Measurements from ENCODE around the gene GRIP1.
"Not testable (repeated sequence)": the region's sequence is repeated elsewhere in the genome, so short reads cannot be mapped to it uniquely, and the experiment has no call there.

DNA sequence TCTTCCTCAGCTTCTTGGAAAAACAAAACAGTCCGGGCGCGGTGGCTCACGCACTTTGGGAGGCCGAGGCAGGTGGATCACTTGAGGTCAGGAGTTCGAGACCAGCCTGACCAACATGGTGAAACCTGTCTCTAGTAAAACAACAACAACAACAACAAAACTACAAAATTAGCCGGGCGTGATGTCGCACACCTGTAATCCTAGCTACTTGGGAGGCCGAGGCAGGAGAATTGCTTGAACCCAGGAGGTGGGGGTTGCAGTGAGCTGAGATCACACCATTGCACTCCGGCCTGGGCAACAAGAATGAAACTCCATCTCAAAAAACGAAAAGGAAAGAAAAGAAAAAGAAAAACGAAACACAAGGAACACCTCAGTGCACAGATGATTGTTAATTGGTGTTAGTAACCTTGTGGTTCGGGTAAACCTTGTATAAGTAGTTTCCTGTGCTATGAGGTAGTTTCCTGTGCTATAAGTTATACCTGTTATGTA, 375.5 kb downstream of the GRIP1 start:
- not testable (repeated sequence) for TF ChIP-seq EZH2 (IDR thresholded peaks at IDR 0.05; ENCODE audit: borderline replicate concordance, control insufficient read depth, low read depth, low read length); SIN3A (IDR thresholded peaks at IDR 0.05; ENCODE audit: low read depth, low read length); RBBP5 (conservative IDR thresholded peaks at IDR 0.05); TARDBP (IDR thresholded peaks at IDR 0.05; ENCODE audit: borderline replicate concordance); EP300 (IDR thresholded peaks at IDR 0.05; ENCODE audit: borderline replicate concordance in 1 of 2, control insufficient read depth in 1 of 2, low read depth in 2 of 2, low read length in 2 of 2); SUZ12 (IDR thresholded peaks at IDR 0.05; ENCODE audit: unreplicated experiment); ZNF24 (IDR thresholded peaks at IDR 0.05); SRF (IDR thresholded peaks at IDR 0.05; ENCODE audit: low read depth in 2 of 2, low read length in 2 of 2); PBX3 (IDR thresholded peaks at IDR 0.05; ENCODE audit: insufficient replicate concordance, low read depth, low read length)
- TF ChIP-seq, protein P1, sequence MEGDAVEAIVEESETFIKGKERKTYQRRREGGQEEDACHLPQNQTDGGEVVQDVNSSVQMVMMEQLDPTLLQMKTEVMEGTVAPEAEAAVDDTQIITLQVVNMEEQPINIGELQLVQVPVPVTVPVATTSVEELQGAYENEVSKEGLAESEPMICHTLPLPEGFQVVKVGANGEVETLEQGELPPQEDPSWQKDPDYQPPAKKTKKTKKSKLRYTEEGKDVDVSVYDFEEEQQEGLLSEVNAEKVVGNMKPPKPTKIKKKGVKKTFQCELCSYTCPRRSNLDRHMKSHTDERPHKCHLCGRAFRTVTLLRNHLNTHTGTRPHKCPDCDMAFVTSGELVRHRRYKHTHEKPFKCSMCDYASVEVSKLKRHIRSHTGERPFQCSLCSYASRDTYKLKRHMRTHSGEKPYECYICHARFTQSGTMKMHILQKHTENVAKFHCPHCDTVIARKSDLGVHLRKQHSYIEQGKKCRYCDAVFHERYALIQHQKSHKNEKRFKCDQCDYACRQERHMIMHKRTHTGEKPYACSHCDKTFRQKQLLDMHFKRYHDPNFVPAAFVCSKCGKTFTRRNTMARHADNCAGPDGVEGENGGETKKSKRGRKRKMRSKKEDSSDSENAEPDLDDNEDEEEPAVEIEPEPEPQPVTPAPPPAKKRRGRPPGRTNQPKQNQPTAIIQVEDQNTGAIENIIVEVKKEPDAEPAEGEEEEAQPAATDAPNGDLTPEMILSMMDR (IDR thresholded peaks at IDR 0.05 in 2 of 3, conservative IDR thresholded peaks at IDR 0.05 in 1 of 3; ENCODE audit: control insufficient read depth in 2 of 3, extremely low read depth in 1 of 3, insufficient read depth in 1 of 3, low read depth in 3 of 3, low read length in 3 of 3) = not testable (repeated sequence)

All from GM12878 (cell line).